Measurements from ENCODE around the gene CLDN3.
"Not testable (repeated sequence)": the region's sequence is repeated elsewhere in the genome, so short reads cannot be mapped to it uniquely, and the experiment has no call there.

The CLDN3 gene

GRCh38 chr7:73722785-73723184, 47.3 kb downstream of the CLDN3 start:
- Histone ChIP-seq H3K4me3 (ENCODE audit: insufficient read length, low read depth) (no peak overlapping the region), H3K9me3 (ENCODE audit: insufficient read depth, low read length) (no peaks in the 10 kb centered on the region), H3K27me3 (ENCODE audit: insufficient read depth, insufficient read length) (peaks cover 16% of the 10 kb centered on the region), H3K9ac (ENCODE audit: insufficient read length, low read depth) (no peak overlapping the region), H3K36me3 (ENCODE audit: insufficient read depth, insufficient read length, low read length) (no peaks in the 10 kb centered on the region), H3K4me1 (ENCODE audit: insufficient read depth, insufficient read length) (peaks cover 3% of the 10 kb centered on the region)
- TF ChIP-seq YY1 (IDR thresholded peaks at IDR 0.05; ENCODE audit: insufficient read depth, insufficient read length) (no peak), ZNF274 (IDR thresholded peaks at IDR 0.05; ENCODE audit: low read depth, low read length) (no peak), SUZ12 (IDR thresholded peaks at IDR 0.05; ENCODE audit: extremely low read depth, insufficient read depth, insufficient read length) (no peak)
- DNase-seq (ENCODE audit: low read depth, low spot score): no peak

- H3K4me3 ChIP-seq (ENCODE audit: insufficient read length, low read depth); H3K9ac ChIP-seq (ENCODE audit: insufficient read length, low read depth); H3K36me3 ChIP-seq (ENCODE audit: insufficient read depth, insufficient read length, low read length); DNase-seq (ENCODE audit: low read depth, low spot score); H3K9me3 ChIP-seq (ENCODE audit: insufficient read depth, low read length); H3K4me1 ChIP-seq (ENCODE audit: insufficient read depth, insufficient read length): not testable (repeated sequence)
- peaks cover 16% of the 10 kb centered on the region for H3K27me3 ChIP-seq (ENCODE audit: insufficient read depth, insufficient read length)
Measured at GRCh38 chr7:73722182-73722581, 47.9 kb downstream of the CLDN3 start.

GRCh38 chr7:73721377-73721817, 48.7 kb downstream of the CLDN3 start:
- H3K4me3 ChIP-seq (ENCODE audit: insufficient read length, low read depth): no peak overlapping the region
- peaks cover 5% of the 10 kb centered on the region for H3K4me1 ChIP-seq (ENCODE audit: insufficient read depth, insufficient read length)
- peaks cover 16% of the 10 kb centered on the region for H3K27me3 ChIP-seq (ENCODE audit: insufficient read depth, insufficient read length)
- DNase-seq (ENCODE audit: low read depth, low spot score): no peak
- H3K9me3 ChIP-seq (ENCODE audit: insufficient read depth, low read length): no peaks in the 10 kb centered on the region
- TF ChIP-seq SUZ12 (IDR thresholded peaks at IDR 0.05; ENCODE audit: extremely low read depth, insufficient read depth, insufficient read length) (no peak), ZNF274 (IDR thresholded peaks at IDR 0.05; ENCODE audit: low read depth, low read length) (no peak), YY1 (IDR thresholded peaks at IDR 0.05; ENCODE audit: insufficient read depth, insufficient read length) (no peak)
- no peaks in the 10 kb centered on the region for H3K36me3 ChIP-seq (ENCODE audit: insufficient read depth, insufficient read length, low read length)
- no peak overlapping the region for H3K9ac ChIP-seq (ENCODE audit: insufficient read length, low read depth)

GRCh38 chr7:73720443-73720842, 49.6 kb downstream of the CLDN3 start:
- H3K27me3 ChIP-seq (ENCODE audit: insufficient read depth, insufficient read length): peaks cover 16% of the 10 kb centered on the region
- H3K4me1 ChIP-seq (ENCODE audit: insufficient read depth, insufficient read length): peaks cover 14% of the 10 kb centered on the region

GRCh38 chr7:73719806-73720169, 50.3 kb downstream of the CLDN3 start:
- DNase-seq (ENCODE audit: low read depth, low spot score): no peak
- peaks cover 16% of the 10 kb centered on the region for H3K27me3 ChIP-seq (ENCODE audit: insufficient read depth, insufficient read length)
- peaks cover 14% of the 10 kb centered on the region for H3K4me1 ChIP-seq (ENCODE audit: insufficient read depth, insufficient read length)
- H3K9me3 ChIP-seq (ENCODE audit: insufficient read depth, low read length): no peaks in the 10 kb centered on the region
- H3K9ac ChIP-seq (ENCODE audit: insufficient read length, low read depth): peak overlapping the region; percentile 32
- H3K4me3 ChIP-seq (ENCODE audit: insufficient read length, low read depth): peak overlapping the region; percentile 18
- no peaks in the 10 kb centered on the region for H3K36me3 ChIP-seq (ENCODE audit: insufficient read depth, insufficient read length, low read length)
- no peak for TF ChIP-seq ZNF274 (IDR thresholded peaks at IDR 0.05; ENCODE audit: low read depth, low read length)
- TF ChIP-seq SUZ12 (IDR thresholded peaks at IDR 0.05; ENCODE audit: extremely low read depth, insufficient read depth, insufficient read length): no peak
- no peak for TF ChIP-seq YY1 (IDR thresholded peaks at IDR 0.05; ENCODE audit: insufficient read depth, insufficient read length)

More at GRCh38 chr7:73720443-73720842, 49.6 kb downstream of the CLDN3 start:
- H3K36me3 ChIP-seq (ENCODE audit: insufficient read depth, insufficient read length, low read length); H3K9me3 ChIP-seq (ENCODE audit: insufficient read depth, low read length); H3K4me3 ChIP-seq (ENCODE audit: insufficient read length, low read depth); H3K9ac ChIP-seq (ENCODE audit: insufficient read length, low read depth); DNase-seq (ENCODE audit: low read depth, low spot score): not testable (repeated sequence)
